ENCODE data around the gene CIB2. TPM values are rescaled to one million over a fixed set of nuclear protein-coding genes. Genes with fewer than 3 reads are reported as not detected.

CIB2 gene
- polyA plus RNA-seq, 12 donors, result 8.5 to 33.4 (median 13.0) TPM; not detected in 1

DNA sequence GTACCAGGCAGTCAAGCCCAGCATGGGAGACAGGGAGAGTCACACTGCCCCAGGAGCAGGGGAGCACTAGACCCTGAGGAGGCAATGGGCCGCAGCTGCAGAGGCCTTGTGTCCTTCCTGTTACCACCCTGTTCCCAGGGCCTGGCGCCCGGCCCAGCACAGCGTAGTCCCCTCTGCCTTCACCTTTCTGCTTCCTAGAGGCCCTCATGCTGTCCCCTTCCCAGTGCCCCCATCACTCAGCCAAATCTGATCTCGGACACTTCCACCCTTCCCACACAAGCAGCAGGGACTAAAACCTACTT is 46.8 kb downstream of the CIB2 start:
- no peak for DNase-seq

DNA sequence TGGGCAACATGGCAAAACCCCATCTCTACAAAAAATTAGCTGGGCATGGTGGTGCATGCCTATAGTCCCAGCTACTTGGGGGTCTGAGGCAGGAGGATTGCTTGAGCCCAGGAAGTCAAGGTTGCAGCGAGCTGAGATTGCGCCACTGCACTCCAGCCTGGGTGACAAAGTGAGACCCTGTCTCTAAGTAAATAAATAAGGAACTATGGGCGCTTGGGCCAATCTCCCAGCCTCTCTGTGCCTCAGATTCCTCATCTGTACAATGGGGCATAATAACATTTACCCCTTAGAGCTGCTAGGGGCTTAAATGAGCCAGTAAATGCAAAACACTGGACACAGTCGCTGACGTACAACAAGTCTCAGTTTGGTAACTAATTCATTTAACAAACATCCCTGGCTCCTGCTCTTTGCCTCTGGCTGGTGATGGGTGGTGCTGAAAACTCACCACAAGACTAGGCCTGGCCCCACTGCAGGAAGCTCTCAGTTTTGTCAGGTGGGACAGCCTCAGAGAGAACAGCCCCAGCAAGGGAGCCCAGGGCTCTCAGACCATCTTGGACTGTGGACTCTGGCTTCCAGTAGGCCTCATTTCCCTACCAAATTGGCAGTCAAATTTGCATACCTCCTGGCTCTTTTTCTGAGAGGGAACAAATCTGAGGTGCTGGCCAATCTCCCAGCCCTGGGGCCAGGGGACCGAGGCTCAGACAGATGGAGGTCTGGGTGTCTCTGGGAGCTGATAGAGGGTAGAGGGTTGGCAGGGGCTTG is 47.4 kb downstream of the CIB2 start:
- DNase-seq, result no peak

DNA sequence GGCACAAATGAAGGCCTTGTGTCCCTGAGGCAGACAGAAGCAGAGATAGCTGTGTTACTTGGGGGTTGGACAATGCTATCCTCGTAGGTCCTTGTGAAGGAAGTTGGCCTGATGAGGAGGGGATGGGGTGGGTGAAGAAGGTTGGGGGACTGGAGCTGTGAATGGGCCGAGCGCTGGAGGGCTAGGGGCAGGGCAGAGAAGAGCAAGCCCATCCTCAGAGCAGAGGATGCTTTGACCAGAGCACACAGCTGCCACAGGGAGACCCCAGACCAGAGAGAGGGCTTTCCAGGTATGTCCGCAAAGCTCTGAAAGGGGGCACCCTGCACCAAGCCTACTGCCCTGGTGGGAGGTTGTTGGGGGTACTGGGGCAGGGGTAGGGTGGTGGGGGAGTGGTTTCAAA is 48.1 kb downstream of the CIB2 start:
- DNase-seq, result no peak

DNA sequence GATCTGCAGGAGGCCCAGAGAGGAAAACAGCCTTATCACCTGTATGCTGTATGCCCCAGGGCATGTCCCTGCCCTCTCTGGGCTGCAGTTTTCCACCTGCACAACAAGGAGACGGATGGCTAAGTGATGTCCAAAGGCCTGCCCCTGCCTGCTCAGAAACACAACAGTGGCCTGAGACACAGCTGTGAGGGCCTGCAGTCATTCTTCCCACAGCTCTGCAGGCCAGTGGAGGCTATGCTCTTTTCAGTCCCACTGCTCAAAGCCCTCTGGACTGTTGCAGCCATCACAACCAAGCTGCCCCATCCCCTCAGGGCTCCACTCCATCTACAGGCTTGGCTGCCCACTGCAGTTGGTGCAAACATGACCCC is 48.5 kb downstream of the CIB2 start:
- DNase-seq, result no peak

DNA sequence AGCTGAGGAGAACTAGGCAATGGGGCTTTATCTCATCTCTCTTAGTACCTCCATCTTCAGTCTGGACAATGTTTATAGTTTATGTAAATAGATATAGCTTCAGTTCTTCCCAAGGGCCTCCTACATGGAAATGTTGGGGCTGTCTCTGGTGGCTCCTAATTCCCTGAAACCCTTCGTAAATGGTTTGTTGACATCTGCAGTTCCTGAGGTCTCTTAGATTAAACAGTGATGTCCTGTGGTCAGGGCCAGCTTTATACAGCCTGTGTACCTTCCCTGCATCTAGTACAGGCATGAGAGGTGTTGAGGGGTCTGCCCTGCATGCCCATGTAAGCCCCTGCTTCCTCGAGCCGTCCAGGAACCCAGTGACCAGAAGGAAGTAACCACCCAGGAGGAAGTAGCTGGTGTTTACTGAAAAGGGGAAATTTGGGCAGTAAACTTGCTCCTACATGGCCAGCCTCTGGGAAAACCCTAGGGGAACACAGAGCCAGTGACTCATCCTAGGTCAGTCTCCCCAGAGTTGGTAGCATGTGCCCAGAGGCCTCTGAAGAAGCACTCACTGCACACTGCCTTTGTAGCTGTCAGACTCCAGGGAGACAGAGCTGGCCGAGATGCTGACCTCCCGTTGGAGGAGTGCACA is 49.0 kb downstream of the CIB2 start:
- no peak for DNase-seq

DNA sequence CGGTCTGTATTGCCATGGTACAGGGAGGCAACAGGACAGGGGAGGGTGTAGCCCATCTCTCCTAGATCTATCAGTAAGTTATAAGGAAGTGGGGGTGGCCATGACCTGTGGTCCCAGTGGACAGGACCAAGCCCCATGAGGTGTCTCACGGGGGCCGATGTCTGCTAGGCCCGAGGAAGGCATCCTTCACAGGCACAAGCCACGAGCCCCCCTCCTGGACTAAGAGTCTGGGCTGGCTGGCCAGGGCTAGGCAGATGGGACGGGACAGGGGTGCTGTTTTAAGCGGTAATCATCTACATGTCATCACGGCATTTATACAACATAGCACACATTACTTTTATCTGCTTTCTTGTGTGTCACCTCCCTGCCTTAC is 51.2 kb downstream of the CIB2 start:
- DNase-seq, result no peak

DNA sequence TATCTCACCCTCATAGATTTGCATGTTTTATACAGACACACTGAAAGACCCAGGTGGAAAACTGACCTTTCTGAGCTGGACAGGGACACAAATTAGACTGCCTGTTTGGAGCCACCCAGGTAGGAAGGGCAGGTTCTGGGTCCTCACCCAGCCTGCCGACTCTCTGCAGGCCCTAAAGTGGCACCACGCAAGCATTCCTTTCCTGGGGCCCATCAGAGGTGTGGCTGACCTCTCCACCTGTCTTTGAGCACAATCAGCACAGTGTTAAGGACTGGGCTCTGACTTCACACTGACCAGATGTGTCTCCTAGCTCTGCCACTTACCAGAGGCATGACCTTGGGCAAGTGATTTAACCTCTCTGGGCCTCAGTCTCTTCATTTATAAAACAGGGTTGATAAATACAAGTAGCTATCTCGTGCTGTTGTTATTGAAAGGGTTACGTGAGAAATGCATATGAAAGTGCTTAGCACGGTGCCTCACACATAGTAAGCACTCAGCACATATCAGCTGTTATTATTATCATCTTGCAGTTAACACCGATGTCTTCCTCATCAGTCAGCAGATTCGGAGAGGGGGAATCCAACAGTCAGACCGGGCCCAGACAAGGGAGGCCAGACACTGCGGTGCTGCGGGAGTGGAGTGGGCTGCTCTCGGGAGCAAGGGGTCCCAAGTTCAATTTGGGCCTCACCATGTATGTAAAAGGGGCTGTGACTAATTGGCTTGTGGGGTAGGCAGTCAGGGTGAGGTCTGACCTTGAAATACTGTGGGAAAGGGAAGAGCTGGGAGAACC is 51.8 kb downstream of the CIB2 start:
- no peak for DNase-seq

DNA sequence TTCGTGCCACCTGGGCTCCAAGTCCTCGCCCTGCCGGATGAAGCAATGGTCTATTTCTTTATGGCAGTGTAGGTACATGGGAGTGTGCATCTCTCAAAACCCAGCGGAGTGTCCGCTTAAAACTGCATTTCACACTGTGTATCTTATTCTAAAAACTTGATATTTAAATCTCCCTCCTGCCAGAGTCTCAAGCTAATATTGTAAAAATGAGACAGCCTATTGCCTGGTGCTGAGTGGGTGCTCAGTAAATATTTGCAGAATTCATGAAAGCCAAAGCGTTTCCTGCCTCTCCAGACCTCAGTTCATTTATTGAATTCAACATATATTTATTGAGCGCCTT is 53.4 kb downstream of the CIB2 start:
- no peak for DNase-seq

DNA sequence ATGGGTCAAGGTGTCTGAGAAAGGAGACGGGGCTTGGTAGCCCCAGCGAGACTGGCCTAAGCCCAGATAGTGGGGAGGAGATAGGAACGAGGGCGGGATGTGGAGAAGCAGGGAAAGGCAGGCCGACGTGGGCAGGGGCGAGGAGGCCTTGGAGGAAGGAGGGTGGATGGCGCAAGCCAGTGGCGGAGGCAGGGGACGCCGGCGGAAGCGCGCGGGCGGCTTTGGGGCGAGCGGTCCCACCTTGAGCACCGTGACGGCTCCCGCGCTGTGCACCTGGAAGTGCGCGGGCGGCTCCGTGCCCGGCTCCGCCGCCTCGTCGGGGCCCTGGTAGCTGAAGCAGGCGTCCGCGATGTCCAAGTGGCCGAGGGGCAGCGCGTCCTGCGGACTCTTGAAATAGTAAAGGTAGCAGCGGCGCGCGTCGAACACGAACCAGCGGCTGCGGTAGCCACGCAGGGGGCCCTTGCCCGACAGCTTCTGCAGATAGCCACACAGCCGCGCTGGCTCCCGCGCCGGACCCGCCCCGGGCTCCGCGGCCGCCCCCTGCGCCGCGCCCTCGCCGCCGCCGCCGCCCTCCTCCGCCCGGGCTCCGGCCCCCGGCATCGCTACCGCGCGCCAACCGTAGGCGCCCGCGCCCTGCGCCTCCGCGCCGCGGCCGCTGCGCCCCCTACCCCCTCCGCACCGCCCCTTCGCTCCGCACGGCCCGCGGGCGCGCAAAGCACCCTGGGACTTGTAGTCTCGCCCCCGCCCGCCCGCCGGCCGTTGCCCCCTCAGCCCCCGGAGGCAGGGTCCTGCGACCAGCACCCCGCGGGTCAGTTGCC is 54.0 kb downstream of the CIB2 start, which contains the start of gene TBC1D2B:
TSS of gene TBC1D2B (minus strand) at position 659 of the 818 bp plus-strand sequence. CDS start at position 600, 59 bp downstream.
- DNase-seq, result no peak

DNA sequence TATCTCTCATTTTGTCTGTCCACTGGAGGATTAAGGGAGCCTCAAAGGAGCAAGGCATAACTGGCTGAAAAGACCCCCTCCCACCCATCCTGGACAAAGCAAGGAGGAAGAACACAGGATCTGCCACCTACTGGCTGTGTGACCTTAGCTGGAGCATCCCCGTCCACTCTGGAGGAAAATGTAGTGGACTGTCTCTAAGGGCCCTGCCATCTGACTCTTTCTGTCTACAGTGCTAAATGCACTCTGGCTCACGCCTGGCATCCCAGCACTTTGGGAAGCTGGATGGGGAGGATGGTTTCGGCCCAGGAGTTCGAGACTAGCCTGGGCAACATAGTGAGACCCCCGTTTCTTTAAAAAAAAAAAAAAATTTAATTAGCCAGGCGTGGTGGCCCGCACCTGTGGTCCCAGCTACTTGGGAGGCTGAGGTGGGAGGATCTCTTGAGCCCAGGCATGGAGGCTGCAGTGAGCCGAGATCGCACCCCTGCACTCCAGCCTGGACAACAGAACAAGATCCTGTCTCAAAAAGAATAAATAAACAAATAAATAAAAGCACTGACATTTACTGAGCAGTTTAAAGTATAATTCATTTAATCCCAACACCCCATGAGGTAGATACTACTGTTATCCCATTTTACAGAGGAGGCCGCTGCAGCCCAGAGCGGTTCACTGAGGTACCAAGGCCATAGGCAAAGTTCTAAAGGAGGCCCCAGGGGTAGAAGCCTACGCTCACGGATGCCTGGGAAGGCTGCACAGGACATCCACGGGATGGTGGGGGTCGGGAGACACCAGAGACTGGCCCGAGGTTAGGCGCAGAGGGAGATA is 54.8 kb downstream of the CIB2 start:
- no peak for DNase-seq

DNA sequence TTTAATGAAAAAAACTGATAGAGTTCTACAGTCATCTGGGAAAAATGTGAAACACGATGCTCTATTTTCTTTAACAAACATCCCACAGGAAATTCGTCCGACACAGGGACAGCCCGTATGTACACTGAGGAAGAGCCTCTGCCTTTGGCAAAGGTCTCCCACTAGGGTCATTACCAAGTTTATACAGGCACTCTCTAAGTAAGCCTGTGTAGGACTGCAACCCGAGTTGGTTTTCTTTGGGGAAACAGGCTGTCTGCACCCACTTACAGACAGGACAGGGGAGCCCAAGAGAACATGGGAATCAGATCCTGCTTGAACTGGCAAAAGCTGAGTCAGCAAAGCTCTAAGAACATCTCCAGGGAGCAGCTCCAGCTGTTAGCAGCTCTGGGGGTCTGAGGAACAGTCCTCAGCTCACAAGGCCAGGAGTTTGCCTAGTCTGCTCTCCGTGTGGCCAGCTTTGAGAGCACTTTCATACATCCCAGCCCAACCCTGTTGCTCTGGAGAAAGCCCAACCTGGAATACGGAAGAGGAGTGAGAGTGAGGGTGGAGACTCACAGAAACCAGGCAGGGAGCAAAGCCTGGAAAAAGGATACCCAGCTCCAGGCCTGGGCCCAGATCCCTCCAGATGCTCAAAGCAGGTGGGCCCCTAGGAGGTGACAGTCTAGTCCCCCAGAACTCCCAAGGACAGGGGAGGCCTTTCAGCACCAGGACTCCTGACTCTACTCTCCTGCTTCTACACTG is 55.6 kb downstream of the CIB2 start:
- DNase-seq, result peak; percentile 78

DNA sequence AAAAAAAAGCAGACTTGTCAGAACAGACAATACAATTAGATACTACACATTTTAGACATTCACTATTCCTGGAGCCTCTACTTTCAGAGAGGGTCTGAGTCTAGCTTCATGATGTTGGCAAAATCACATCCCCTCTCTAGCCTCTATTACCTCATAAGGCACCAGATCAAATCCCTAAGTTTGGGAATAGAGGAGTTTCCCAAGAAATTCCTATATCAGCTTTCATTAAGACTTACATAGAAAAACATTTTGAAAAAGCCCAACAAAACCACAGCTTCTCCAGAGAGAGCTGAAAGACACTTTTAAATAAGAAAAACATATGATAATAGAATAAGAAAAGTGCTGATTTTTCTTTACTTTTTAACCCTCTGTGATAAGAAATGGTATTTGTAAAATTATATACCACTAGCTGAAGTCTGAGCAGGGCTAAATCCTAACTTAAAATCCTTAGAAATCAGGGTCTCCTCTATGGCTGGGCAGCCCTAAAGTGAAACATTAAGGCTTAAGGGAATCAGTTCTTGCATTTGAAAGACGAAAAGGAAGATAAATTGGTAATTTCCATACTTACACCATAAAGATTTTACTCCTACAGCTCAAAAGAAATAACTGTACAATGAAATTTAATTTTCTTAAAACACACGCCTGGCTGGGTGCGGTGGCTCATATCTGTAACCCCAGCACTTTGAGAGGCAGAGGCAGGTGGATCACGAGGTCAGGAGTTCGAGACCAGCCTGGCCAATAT is 58.0 kb downstream of the CIB2 start:
- no peak for DNase-seq

DNA sequence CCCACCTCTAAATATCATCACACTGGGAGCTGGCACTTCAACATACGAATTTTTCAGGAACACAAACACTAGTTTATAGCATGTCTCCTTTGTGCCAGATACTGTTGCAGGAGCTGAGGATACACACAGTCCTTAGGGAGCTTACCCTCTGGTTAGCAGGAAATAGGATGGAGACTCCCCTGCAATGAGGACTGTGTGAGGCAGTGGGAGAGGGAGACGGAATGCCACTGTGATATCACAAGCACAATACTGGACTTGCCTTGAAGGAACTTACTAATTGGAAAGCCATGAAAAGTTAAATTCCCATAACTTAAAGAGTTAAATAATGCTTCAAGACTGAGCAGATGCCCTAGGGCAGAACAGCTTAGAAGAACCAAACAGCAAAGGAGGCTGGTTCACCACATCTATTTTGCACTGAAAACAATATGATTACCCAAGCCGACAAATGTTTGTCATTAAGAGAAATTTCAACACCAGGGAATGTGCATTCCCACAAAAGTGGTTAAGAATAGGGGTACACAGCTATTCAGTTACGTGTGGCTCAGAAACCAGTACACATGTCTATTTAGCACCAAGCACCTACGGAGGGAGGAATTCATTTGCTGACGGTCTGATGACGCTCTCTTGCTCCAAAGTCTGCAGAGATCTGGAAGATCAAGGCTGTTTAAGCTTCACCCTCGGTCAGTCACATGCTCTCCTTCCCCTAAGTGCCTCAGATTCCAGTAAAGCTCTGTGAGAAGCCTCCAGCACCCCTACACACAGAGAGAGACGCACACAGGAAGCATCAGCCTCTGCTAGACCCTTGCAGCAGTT is 59.0 kb downstream of the CIB2 start:
- no peak for DNase-seq

DNA sequence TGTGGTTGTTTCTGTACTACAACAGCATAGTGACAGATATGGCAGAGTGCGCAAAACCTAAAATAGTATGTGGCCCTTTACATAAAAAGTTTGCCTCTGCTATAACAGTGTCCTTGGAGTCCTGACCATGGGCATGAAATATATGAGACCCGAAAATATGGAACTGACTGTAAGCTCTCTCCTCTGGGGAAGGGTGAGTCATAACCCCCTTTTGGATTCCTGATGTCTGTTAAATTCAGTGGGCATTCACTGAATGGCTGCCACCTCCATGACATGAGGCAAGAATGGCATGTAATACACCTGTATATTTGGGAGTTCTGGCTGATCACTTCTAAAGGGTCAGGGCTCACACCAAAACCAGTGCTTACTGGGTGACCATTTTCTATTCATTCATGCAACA is 59.9 kb downstream of the CIB2 start:
- no peak for DNase-seq

DNA sequence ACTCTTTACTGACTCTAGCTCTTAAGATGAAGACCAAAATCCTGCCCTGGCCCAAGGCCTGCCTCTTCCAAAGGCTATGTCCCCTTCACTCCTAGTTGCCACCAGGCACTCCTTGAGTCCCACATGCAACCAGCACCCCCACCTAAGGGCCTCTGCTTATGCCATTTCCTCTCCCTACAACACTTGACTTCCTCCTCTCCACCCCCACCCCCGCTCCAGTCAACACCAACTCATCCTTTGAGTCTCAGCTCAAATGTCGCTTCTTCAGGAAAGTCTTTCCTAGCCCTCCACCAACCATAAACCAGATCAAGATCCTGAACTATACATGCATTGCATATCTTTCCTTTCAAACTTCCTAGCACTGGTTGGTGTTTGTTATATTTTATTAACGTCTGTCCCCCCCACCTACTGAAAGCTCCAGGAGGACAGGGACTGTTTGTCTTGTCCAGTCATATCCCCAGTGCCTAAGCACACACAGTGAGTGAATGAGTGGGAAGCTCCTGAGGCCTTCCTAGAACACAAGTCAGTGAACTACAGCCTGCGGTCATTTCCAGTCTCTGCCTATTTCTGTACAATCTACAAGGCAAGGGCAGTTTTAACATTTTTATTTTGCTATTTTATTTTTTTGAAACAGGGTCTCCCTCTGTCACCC is 61.1 kb downstream of the CIB2 start:
- no peak for DNase-seq

DNA sequence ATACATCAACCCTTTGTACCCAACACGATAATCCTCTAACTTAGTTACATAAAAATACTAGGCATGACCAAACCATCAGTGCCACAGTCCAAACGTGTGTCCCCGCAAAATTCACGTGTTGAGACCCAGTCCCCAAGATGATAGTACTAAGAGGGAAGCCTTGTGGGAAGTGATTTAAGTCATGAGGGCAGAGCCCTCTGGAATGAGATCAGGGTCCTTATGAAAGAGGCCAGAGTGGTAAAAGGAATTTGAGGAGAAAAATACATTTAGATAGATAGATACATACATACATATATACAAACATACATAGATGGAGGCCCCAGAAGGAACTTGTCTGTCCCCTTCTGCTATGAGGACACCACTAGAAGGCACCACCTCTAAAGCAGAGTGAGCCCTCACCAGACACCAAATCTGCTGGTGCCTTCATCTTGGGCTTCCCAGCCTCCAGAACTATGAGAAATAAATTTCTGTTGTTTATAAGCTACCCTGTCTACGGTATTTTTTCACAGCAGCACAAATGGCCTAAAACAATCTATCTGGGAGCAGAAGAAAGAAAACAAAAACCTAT is 61.7 kb downstream of the CIB2 start:
- no peak for DNase-seq

DNA sequence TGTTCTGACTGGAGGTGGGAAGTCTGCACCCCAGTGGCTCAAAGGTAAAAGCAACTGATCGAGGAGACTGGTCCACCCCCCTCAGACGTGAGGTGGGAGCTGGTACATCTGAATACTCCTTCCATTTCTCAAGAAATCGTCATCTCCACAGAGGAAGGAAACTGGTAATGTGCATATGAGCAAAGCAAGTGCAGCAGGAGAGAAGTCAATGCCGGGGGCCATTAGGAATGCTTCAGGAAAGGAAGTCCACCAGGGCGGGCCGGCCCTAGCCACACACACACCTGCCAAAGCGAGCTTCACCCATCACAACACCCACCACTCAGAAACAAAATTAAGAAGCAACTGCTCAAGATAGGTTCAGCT is 62.2 kb downstream of the CIB2 start:
- DNase-seq, result no peak
